GM23338 (cell line): ENCODE measurements around the gene TPP1. TPM values are rescaled to one million over a fixed set of nuclear protein-coding genes. Genes with fewer than 3 reads are reported as not detected.

Experiments
- ATAC-seq: fragments of 200-7000 bp; cut with Tn5 transposase; 3 replicates; pipeline ENCODE4 v1.9.1; 2020
- DNase-seq: peaks from one replicate; pipeline ENCODE4 v3.0.0-alpha.2; 2015; ENCODE audit warnings: low spot score
- H2AFZ ChIP-seq: fragments of 200-600 bp; sonication (generic); 2 replicates; pipeline ENCODE4 v1.8.0; 2016; ENCODE audit warnings: antibody characterized with exemption, mild to moderate bottlenecking, moderate library complexity
- H3F3A ChIP-seq: fragments of 200-600 bp; sonication (generic); replicated peaks from 2 replicates; pipeline ENCODE4 v1.8.0; 2017; ENCODE audit warnings: antibody characterized with exemption, mixed run types, low read depth
- H3K27ac ChIP-seq: fragments of 200-600 bp; sonication (generic); 2 replicates; pipeline ENCODE4 v1.6.1; 2016; ENCODE audit warnings: low read depth
- H3K27me3 ChIP-seq: fragments of 200-600 bp; sonication (generic); 2 replicates; pipeline ENCODE4 v1.8.0; 2016; ENCODE audit warnings: mild to moderate bottlenecking, mixed run types, moderate library complexity; ENCODE audit not compliant: insufficient read depth
- H3K36me3 ChIP-seq: fragments of 200-600 bp; sonication (generic); 2 replicates; pipeline ENCODE4 v1.8.0; 2016; ENCODE audit warnings: mild to moderate bottlenecking; ENCODE audit not compliant: insufficient read depth
- H3K4me1 ChIP-seq: fragments of 200-600 bp; sonication (generic); 2 replicates; pipeline ENCODE4 v1.8.0; 2016; ENCODE audit warnings: mild to moderate bottlenecking, moderate library complexity; ENCODE audit not compliant: insufficient read depth
- H3K4me2 ChIP-seq: fragments of 200-600 bp; sonication (generic); 2 replicates; pipeline ENCODE4 v1.7.1; 2017; ENCODE audit warnings: mixed run types
- H3K4me3 ChIP-seq: fragments of 200-600 bp; sonication (generic); 2 replicates; pipeline ENCODE4 v1.6.1; 2016; ENCODE audit warnings: mixed run types
- H3K79me2 ChIP-seq: fragments of 200-600 bp; sonication (generic); replicated peaks from 2 replicates; pipeline ENCODE4 v1.8.0; 2017; ENCODE audit warnings: mild to moderate bottlenecking; ENCODE audit not compliant: insufficient read depth
- H3K9me2 ChIP-seq: fragments of 200-600 bp; sonication (generic); 2 replicates; pipeline ENCODE4 v1.8.0; 2017; ENCODE audit not compliant: insufficient read depth
- H4K20me1 ChIP-seq: fragments of 200-600 bp; sonication (generic); replicated peaks from 2 replicates; pipeline ENCODE4 v1.8.0; 2017; ENCODE audit warnings: mild to moderate bottlenecking; ENCODE audit not compliant: insufficient read depth
- H3K27ac Mint-ChIP-seq: 2 replicates; pipeline ENCODE4 v1.8.0; 2020; ENCODE audit warnings: inconsistent platforms, mild to moderate bottlenecking, moderate library complexity, mixed read lengths
- H3K27me3 Mint-ChIP-seq: 3 replicates; pipeline ENCODE4 v1.8.0; 2022; ENCODE audit warnings: low read depth, mild to moderate bottlenecking, moderate library complexity, mixed read lengths, inconsistent platforms; ENCODE audit not compliant: insufficient read depth, poor library complexity
- H3K36me3 Mint-ChIP-seq: 3 replicates; pipeline ENCODE4 v1.8.0; 2021; ENCODE audit warnings: low read depth, mild to moderate bottlenecking, inconsistent platforms, moderate library complexity, mixed read lengths
- H3K4me1 Mint-ChIP-seq: 3 replicates; pipeline ENCODE4 v1.8.0; 2020; ENCODE audit warnings: mild to moderate bottlenecking, inconsistent platforms, mixed read lengths
- H3K4me3 Mint-ChIP-seq: 3 replicates; pipeline ENCODE4 v1.8.0; 2021; ENCODE audit warnings: moderate library complexity, mild to moderate bottlenecking, inconsistent platforms, mixed read lengths
- H3K9me3 Mint-ChIP-seq: 3 replicates; pipeline ENCODE4 v1.8.0; 2020; ENCODE audit warnings: moderate library complexity, mild to moderate bottlenecking, inconsistent platforms, mixed read lengths
- CREB1 ChIP-seq: fragments of 250-450 bp; sonication (Bioruptor Pico); IDR thresholded peaks from 2 replicates; pipeline ENCODE4 v1.5.0; 2020; ENCODE audit warnings: low read depth, mild to moderate bottlenecking, moderate library complexity
- CTCF ChIP-seq, 2 experiments: fragments of 200-600 bp in 1 of 2; sonication (generic) in 1 of 2; conservative IDR thresholded peaks; 2 replicates each; pipeline versions ENCODE4 v1.5.1 to v1.6.1; 2016 to 2017; ENCODE audit warnings: antibody characterized with exemption in 2 of 2, low read depth in 2 of 2, mild to moderate bottlenecking in 2 of 2, moderate library complexity in 1 of 2
- EZH2 ChIP-seq: fragments of 200-600 bp; sonication (generic); IDR thresholded peaks from one replicate; pipeline ENCODE4 v1.8.0; 2017; ENCODE audit warnings: antibody characterized with exemption, mild to moderate bottlenecking, low read depth; ENCODE audit not compliant: unreplicated experiment
- EZH2phosphoT487 ChIP-seq: fragments of 200-600 bp; sonication (generic); IDR thresholded peaks from one replicate; pipeline ENCODE4 v1.8.1; 2018; ENCODE audit warnings: antibody characterized with exemption; ENCODE audit not compliant: unreplicated experiment
- NANOG ChIP-seq: IDR thresholded peaks from 2 replicates; pipeline ENCODE4 v1.6.1; 2016; ENCODE audit warnings: antibody characterized with exemption, borderline replicate concordance
- STAT1 ChIP-seq: IDR thresholded peaks from one replicate; pipeline ENCODE4 v1.6.1; 2016; ENCODE audit warnings: antibody characterized with exemption; ENCODE audit not compliant: unreplicated experiment
- ZNF114 ChIP-seq: fragments of 250-450 bp; sonication (Bioruptor Pico); IDR thresholded peaks from 2 replicates; pipeline ENCODE4 v1.5.0; 2020; ENCODE audit warnings: mild to moderate bottlenecking, moderate library complexity
- ZNF331 ChIP-seq: fragments of 250-450 bp; sonication (Bioruptor Pico); IDR thresholded peaks from 2 replicates; pipeline ENCODE4 v1.5.0; 2020; ENCODE audit warnings: low read depth, mild to moderate bottlenecking, moderate library complexity
- polyA plus RNA-seq: library from polyadenylated mRNA; unstranded; fragments of >200 nt; fragmentation: Nextera tagmentation; extraction: Ambion mirVana; gene quantifications from 2 replicates; pipeline ENCODE4 v1.2.1, GENCODE V29; 2016
- total RNA-seq: library from RNA; depleted of rRNA; stranded (reverse); fragments of >200 nt; shearing (Covaris generic); gene quantifications from 2 replicates; pipeline ENCODE4 v1.2.3, GENCODE V29; 2014
- TF ChIP-seq, protein P1 (sequence below): fragments of 250-450 bp; sonication (Bioruptor Pico); IDR thresholded peaks from 2 replicates; pipeline ENCODE4 v1.5.0; 2020; ENCODE audit warnings: mild to moderate bottlenecking, moderate library complexity

The TPP1 gene
- total and polyA plus RNA-seq, 2 experiments from 2014 or later, result 21.7 to 49.7 TPM

DNA sequence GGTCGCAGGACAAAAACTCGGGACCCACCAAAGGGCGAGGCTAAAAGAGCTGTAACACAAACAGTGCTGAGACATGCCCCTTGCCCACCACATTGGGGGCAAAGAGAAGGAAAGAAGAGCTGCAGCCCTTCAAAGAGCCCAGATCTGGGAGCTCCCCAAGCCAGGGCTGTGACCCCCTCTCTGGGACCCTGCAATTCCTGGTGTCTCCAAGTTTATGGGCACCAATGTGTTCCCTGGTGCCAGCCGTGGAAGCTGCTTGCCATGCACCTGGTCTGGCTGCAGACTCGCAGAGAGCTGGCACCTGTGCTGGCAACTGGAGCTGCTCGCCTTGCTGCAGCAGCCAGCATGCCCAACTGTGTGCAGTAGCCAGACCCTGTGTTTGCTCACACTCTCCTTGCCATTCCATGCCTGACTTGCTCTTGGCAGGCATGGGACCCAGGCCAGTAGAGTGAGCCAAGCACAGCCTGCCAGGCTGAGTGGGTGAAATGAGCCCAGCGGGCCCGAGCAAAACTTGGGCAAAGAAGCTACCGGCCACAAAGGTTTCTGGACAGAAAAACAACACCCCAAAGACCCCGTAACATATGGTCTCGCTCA lies 31.8 kb downstream of the TPP1 start:
- H3K79me2 ChIP-seq, result no peaks in the 10 kb centered on the region
- no peaks in the 10 kb centered on the region for H3F3A ChIP-seq
- H4K20me1 ChIP-seq, result no peaks in the 10 kb centered on the region
- Mint-ChIP-seq H3K27me3 (peaks cover 2% of the 10 kb centered on the region), H3K36me3 (peaks cover 16% of the 10 kb centered on the region), H3K27ac (no peak overlapping the region), H3K9me3 (peaks cover 18% of the 10 kb centered on the region; the same call in 2 of the 3 replicates), H3K4me3 (no peak overlapping the region), H3K4me1 (no peaks in the 10 kb centered on the region)
- H3K27ac ChIP-seq, result no peak overlapping the region
- H2AFZ ChIP-seq, result no peak overlapping the region
- no peak overlapping the region for H3K4me2 ChIP-seq
- no peak for TF ChIP-seq CREB1 (CRISPR knock-in tag)
- no peak for TF ChIP-seq CTCF (conservative IDR thresholded peaks at IDR 0.05; ENCODE audit: low read depth in 2 of 2)
- no peak for TF ChIP-seq NANOG
- no peak for TF ChIP-seq ZNF331 (CRISPR knock-in tag)
- no peaks in the 10 kb centered on the region for H3K4me1 ChIP-seq
- DNase-seq (no peak), ATAC-seq (no peak)
- no peaks in the 10 kb centered on the region for H3K27me3 ChIP-seq
- no peaks in the 10 kb centered on the region for H3K9me2 ChIP-seq
- 0 out of 2 replicates have a peak, but pooled peaks cover 6% of the 10 kb centered on the region for H3K36me3 ChIP-seq
- H3K4me3 ChIP-seq, result no peak overlapping the region

DNA sequence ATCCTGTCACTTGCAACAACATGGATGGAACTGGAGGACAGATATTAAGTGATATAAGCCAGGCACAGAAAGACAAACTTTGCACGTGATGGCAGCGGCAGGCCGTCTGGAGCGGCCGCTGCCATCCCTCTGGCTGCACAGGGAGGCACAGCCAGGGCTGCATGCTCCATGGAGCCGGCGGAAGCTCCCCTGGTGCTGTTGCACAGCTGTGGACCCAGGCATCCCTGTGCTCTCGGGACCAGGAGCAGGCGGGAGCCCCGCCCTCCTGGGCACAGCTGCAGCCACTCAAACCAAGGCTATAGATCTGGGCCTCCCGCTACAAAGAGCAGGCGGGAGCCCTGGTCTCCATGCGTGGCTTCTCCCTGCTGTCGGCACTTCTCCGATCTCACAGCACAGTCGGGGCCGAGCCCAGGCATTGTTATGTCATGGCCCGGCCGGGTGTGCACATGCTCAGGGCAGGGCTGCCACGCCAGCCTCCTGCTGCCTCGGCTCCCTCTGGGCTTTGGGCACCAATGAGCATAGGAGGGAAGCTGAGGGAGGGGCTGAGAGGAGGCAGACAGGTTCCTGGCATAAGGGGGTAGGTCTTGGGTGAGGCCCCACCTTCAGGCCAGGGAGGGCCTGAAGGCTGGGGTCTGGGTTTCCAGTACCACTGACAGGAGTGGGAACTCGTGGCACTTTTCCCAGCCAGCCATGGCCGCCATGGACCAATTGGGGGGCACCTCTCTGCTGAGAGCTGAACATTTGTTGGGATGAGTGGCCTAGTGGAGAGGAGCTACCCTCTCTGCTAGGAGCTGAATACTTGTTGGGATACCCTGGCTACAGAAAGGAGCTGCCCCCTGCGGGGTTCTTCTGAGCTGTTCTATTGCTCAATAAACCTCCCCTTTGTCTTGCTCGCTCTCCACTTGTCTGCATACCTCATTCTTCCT lies 32.5 kb downstream of the TPP1 start:
- Histone ChIP-seq H3K79me2 (no peaks in the 10 kb centered on the region), H3F3A (no peaks in the 10 kb centered on the region), H3K4me2 (no peak overlapping the region), H3K27me3 (no peaks in the 10 kb centered on the region), H3K9me2 (no peaks in the 10 kb centered on the region), H3K36me3 (0 out of 2 replicates have a peak, but pooled peaks cover under 1% of the 10 kb centered on the region), H4K20me1 (no peaks in the 10 kb centered on the region), H2AFZ (no peak overlapping the region), H3K27ac (no peak overlapping the region), H3K4me3 (no peak overlapping the region), H3K4me1 (no peaks in the 10 kb centered on the region)
- no peak overlapping the region for H3K27ac Mint-ChIP-seq
- TF ChIP-seq ZNF114 (CRISPR knock-in tag), result no peak
- TF ChIP-seq EZH2, result no peak
- TF ChIP-seq STAT1, result no peak
- TF ChIP-seq, protein P1, sequence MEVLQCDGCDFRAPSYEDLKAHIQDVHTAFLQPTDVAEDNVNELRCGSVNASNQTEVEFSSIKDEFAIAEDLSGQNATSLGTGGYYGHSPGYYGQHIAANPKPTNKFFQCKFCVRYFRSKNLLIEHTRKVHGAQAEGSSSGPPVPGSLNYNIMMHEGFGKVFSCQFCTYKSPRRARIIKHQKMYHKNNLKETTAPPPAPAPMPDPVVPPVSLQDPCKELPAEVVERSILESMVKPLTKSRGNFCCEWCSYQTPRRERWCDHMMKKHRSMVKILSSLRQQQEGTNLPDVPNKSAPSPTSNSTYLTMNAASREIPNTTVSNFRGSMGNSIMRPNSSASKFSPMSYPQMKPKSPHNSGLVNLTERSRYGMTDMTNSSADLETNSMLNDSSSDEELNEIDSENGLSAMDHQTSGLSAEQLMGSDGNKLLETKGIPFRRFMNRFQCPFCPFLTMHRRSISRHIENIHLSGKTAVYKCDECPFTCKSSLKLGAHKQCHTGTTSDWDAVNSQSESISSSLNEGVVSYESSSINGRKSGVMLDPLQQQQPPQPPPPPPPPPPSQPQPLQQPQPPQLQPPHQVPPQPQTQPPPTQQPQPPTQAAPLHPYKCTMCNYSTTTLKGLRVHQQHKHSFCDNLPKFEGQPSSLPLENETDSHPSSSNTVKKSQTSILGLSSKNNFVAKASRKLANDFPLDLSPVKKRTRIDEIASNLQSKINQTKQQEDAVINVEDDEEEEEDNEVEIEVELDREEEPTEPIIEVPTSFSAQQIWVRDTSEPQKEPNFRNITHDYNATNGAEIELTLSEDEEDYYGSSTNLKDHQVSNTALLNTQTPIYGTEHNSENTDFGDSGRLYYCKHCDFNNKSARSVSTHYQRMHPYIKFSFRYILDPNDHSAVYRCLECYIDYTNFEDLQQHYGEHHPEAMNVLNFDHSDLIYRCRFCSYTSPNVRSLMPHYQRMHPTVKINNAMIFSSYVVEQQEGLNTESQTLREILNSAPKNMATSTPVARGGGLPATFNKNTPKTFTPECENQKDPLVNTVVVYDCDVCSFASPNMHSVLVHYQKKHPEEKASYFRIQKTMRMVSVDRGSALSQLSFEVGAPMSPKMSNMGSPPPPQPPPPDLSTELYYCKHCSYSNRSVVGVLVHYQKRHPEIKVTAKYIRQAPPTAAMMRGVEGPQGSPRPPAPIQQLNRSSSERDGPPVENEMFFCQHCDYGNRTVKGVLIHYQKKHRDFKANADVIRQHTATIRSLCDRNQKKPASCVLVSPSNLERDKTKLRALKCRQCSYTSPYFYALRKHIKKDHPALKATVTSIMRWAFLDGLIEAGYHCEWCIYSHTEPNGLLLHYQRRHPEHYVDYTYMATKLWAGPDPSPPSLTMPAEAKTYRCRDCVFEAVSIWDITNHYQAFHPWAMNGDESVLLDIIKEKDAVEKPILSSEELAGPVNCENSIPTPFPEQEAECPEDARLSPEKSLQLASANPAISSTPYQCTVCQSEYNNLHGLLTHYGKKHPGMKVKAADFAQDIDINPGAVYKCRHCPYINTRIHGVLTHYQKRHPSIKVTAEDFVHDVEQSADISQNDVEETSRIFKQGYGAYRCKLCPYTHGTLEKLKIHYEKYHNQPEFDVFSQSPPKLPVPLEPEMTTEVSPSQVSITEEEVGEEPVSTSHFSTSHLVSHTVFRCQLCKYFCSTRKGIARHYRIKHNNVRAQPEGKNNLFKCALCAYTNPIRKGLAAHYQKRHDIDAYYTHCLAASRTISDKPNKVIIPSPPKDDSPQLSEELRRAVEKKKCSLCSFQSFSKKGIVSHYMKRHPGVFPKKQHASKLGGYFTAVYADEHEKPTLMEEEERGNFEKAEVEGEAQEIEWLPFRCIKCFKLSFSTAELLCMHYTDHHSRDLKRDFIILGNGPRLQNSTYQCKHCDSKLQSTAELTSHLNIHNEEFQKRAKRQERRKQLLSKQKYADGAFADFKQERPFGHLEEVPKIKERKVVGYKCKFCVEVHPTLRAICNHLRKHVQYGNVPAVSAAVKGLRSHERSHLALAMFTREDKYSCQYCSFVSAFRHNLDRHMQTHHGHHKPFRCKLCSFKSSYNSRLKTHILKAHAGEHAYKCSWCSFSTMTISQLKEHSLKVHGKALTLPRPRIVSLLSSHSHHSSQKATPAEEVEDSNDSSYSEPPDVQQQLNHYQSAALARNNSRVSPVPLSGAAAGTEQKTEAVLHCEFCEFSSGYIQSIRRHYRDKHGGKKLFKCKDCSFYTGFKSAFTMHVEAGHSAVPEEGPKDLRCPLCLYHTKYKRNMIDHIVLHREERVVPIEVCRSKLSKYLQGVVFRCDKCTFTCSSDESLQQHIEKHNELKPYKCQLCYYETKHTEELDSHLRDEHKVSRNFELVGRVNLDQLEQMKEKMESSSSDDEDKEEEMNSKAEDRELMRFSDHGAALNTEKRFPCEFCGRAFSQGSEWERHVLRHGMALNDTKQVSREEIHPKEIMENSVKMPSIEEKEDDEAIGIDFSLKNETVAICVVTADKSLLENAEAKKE (CRISPR knock-in tag), result no peak
- no peak for TF ChIP-seq EZH2phosphoT487
- no peak for TF ChIP-seq ZNF331 (CRISPR knock-in tag)
- H3K4me3 Mint-ChIP-seq, result no peak overlapping the region
- H3K4me1 Mint-ChIP-seq, result no peaks in the 10 kb centered on the region
- peaks cover 18% of the 10 kb centered on the region; the same call in 2 of the 3 replicates for H3K9me3 Mint-ChIP-seq
- ATAC-seq (peak; percentile 68), DNase-seq (no peak)
- H3K27me3 Mint-ChIP-seq, result peaks cover 2% of the 10 kb centered on the region
- peaks cover 16% of the 10 kb centered on the region for H3K36me3 Mint-ChIP-seq
